Sigmoid colon (tissue), 4 donors: ENCODE measurements around the gene RHBDL1.

ENCODE experiments used
- CTCF ChIP-seq, 4 experiments: fragments of 450-650 bp in 3 of 4; fragments of 200-600 bp in 1 of 4; IDR thresholded peaks; one replicate each; pipeline ENCODE4 v1.5.1; 2016 to 2019; ENCODE audit warnings: antibody characterized with exemption in 4 of 4, mild to moderate bottlenecking in 3 of 4, moderate library complexity in 2 of 4
- POLR2A ChIP-seq, 2 donors: fragments of 450-650 bp; IDR thresholded peaks; one replicate each; pipeline ENCODE4 v1.6.1; 2016; ENCODE audit warnings: antibody characterized with exemption in 2 of 2, mild to moderate bottlenecking in 2 of 2, moderate library complexity in 2 of 2
- POLR2AphosphoS5 ChIP-seq, 4 donors: sonication (generic); formaldehyde crosslinking; IDR thresholded peaks; one replicate each; pipeline ENCODE4 v1.6.1; 2017; ENCODE audit warnings: antibody characterized with exemption in 4 of 4

DNA sequence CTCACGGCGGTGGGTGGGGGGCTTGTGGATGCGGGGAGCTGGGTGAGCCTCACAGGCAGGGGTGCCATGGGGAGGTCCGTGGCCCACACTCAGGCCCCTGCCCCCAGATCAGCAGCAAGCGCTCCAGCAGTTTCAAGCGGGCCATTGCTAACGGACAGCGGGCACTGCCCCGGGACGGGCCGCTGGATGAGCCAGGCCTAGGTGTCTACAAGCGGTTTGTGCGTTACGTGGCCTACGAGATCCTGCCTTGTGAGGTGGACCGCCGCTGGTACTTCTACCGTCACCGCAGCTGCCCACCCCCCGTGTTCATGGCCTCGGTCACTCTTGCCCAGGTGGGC, 1.1 kb downstream of the RHBDL1 start:
- no peak for TF ChIP-seq CTCF (IDR thresholded peaks at IDR 0.05)
- no peak for TF ChIP-seq POLR2AphosphoS5 (IDR thresholded peaks at IDR 0.05)
- no peak for TF ChIP-seq POLR2A (IDR thresholded peaks at IDR 0.05)
